Measurements from ENCODE around the gene ARAP1.

DNA sequence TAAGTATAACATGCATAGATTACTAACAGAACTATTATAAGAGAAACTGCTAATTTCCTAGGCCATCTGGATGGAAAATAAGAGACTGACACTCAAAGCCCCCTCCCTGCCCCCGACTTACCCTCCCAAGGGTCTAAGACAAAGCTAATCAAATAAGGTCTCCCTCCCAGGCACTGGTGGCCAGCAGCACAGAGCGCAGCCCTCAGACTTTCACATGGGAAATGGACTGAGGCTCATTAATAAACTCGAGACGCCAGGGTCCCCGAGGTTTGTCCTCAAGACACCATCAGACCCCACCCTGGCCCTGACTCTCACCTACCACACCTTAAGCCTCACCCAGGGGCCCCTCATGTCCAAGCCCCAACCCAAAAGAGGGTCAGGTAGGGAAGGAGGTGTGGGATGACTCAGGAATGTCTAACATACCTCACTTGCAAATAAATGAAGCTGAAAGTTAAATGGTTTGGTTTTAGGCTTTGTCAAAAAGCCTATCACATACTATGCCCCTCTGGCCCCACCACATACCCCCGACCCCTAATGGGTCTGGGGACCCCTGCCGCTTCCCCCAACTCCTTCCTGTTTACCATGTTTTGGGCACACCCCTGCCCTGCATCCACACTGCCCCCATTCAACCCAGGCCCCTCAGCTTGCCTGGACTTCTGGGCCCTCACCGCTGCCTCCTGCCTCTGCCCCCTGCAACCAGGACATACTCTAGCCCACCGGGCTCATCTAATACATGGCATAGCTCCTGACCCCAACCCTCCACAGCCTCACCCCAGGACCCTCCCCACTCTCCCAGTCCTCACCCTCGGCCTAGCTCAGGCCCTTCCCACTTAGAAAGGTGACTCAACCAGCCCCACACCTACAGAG lies 11.4 kb downstream of the ARAP1 start:
- TF ChIP-seq CTCF (IDR thresholded peaks at IDR 0.05) = no peak
- TF ChIP-seq POLR2A (IDR thresholded peaks at IDR 0.05) = no peak

Measured in Peyer's patch (tissue), 4 donors.